Measurements from ENCODE around the gene DEAF1. TPM values are rescaled to one million over a fixed set of nuclear protein-coding genes. Genes with fewer than 3 reads are reported as not detected.

The DEAF1 gene
- total and polyA plus RNA-seq, 9 of the 15 experiments (the other 6 are each of a cell fraction or from before 2014, with no cell fraction given) = 2.0 to 69.1 (median 26.8) TPM

Other genes with a start within 250 kb of the DEAF1 start
Only the 7 nearest of the 26 such genes appear.
- gene IRF7, start 79.3 kb downstream of the DEAF1 start, total RNA-seq (2014; rRNA removed) = 3.7 and 8.3 TPM in 2 replicates
- 0.29 TPM in 1 of 2 replicates, not detected in the other for gene IRF7, start 79.3 kb downstream of the DEAF1 start, total RNA-seq (2014; rRNA removed; fragmentation: Illumina TruSeq; extraction: Trizol)
- gene IRF7, start 79.3 kb downstream of the DEAF1 start, total RNA-seq (2015; rRNA removed; fragmentation: Illumina TruSeq; extraction: Trizol) = 2.0 and 2.2 TPM in 2 replicates
- 6.5 and 7.6 TPM in 2 replicates for gene IRF7, start 79.3 kb downstream of the DEAF1 start, total RNA-seq (2021)
- gene IRF7, start 79.3 kb downstream of the DEAF1 start, polyA plus RNA-seq (2011; rRNA removed) = 1.8 and 3.5 TPM in 2 replicates
- gene IRF7, start 79.3 kb downstream of the DEAF1 start, polyA plus RNA-seq (2014; fragmentation: Illumina TruSeq; extraction: Trizol) = 0.64 and 2.2 TPM in 2 replicates
- gene IRF7, start 79.3 kb downstream of the DEAF1 start, polyA plus RNA-seq (2014; fragmentation: Nextera tagmentation; extraction: Ambion mirVana) = under 1 TPM; 0.27 to 0.48 TPM
- 3.8 and 7.4 TPM in 2 replicates for gene IRF7, start 79.3 kb downstream of the DEAF1 start, polyA plus RNA-seq (2014; rRNA removed)
- not detected in 2 replicates for gene CDHR5, start 70.3 kb downstream of the DEAF1 start, total RNA-seq (2014; rRNA removed)
- not detected in 2 replicates for gene CDHR5, start 70.3 kb downstream of the DEAF1 start, total RNA-seq (2014; rRNA removed; fragmentation: Illumina TruSeq; extraction: Trizol)
- not detected in 2 replicates for gene CDHR5, start 70.3 kb downstream of the DEAF1 start, total RNA-seq (2015; rRNA removed; fragmentation: Illumina TruSeq; extraction: Trizol)
- gene CDHR5, start 70.3 kb downstream of the DEAF1 start, total RNA-seq (2021) = 0.16 TPM in 1 of 2 replicates, not detected in the other
- gene CDHR5, start 70.3 kb downstream of the DEAF1 start, polyA plus RNA-seq (2011; rRNA removed) = not detected in 2 replicates
- not detected in 2 replicates for gene CDHR5, start 70.3 kb downstream of the DEAF1 start, polyA plus RNA-seq (2014; fragmentation: Illumina TruSeq; extraction: Trizol)
- gene CDHR5, start 70.3 kb downstream of the DEAF1 start, polyA plus RNA-seq (2014; fragmentation: Nextera tagmentation; extraction: Ambion mirVana) = not detected
- not detected in 2 replicates for gene CDHR5, start 70.3 kb downstream of the DEAF1 start, polyA plus RNA-seq (2014; rRNA removed)
- not detected in 2 replicates for gene SCT, start 68.0 kb downstream of the DEAF1 start, total RNA-seq (2014; rRNA removed)
- gene SCT, start 68.0 kb downstream of the DEAF1 start, total RNA-seq (2014; rRNA removed; fragmentation: Illumina TruSeq; extraction: Trizol) = not detected in 2 replicates
- not detected in 2 replicates for gene SCT, start 68.0 kb downstream of the DEAF1 start, total RNA-seq (2015; rRNA removed; fragmentation: Illumina TruSeq; extraction: Trizol)
- not detected in 2 replicates for gene SCT, start 68.0 kb downstream of the DEAF1 start, total RNA-seq (2021)
- gene SCT, start 68.0 kb downstream of the DEAF1 start, polyA plus RNA-seq (2011; rRNA removed) = not detected in 2 replicates
- gene SCT, start 68.0 kb downstream of the DEAF1 start, polyA plus RNA-seq (2014; fragmentation: Illumina TruSeq; extraction: Trizol) = not detected in 2 replicates
- gene SCT, start 68.0 kb downstream of the DEAF1 start, polyA plus RNA-seq (2014; fragmentation: Nextera tagmentation; extraction: Ambion mirVana) = not detected
- gene SCT, start 68.0 kb downstream of the DEAF1 start, polyA plus RNA-seq (2014; rRNA removed) = not detected in 2 replicates
- 0.24 TPM in 1 of 2 replicates, not detected in the other for gene DRD4, start 58.0 kb downstream of the DEAF1 start, total RNA-seq (2014; rRNA removed)
- not detected in 2 replicates for gene DRD4, start 58.0 kb downstream of the DEAF1 start, total RNA-seq (2014; rRNA removed; fragmentation: Illumina TruSeq; extraction: Trizol)
- gene DRD4, start 58.0 kb downstream of the DEAF1 start, total RNA-seq (2015; rRNA removed; fragmentation: Illumina TruSeq; extraction: Trizol) = 0.14 TPM in 1 of 2 replicates, not detected in the other
- 0.95 and 1.4 TPM in 2 replicates for gene DRD4, start 58.0 kb downstream of the DEAF1 start, total RNA-seq (2021)
- gene DRD4, start 58.0 kb downstream of the DEAF1 start, polyA plus RNA-seq (2011; rRNA removed) = 0.11 TPM in 1 of 2 replicates, not detected in the other
- 0.11 TPM in 1 of 2 replicates, not detected in the other for gene DRD4, start 58.0 kb downstream of the DEAF1 start, polyA plus RNA-seq (2014; fragmentation: Illumina TruSeq; extraction: Trizol)
- under 1 TPM in 1 of 2 experiments, not detected in 1; 0.04 TPM for gene DRD4, start 58.0 kb downstream of the DEAF1 start, polyA plus RNA-seq (2014; fragmentation: Nextera tagmentation; extraction: Ambion mirVana)
- 0.27 and 0.49 TPM in 2 replicates for gene DRD4, start 58.0 kb downstream of the DEAF1 start, polyA plus RNA-seq (2014; rRNA removed)
- 16.9 and 18.4 TPM in 2 replicates for gene TMEM80, start 594 bp upstream of the DEAF1 start, total RNA-seq (2014; rRNA removed)
- gene TMEM80, start 594 bp upstream of the DEAF1 start, total RNA-seq (2014; rRNA removed; fragmentation: Illumina TruSeq; extraction: Trizol) = 9.4 and 11.0 TPM in 2 replicates
- gene TMEM80, start 594 bp upstream of the DEAF1 start, total RNA-seq (2015; rRNA removed; fragmentation: Illumina TruSeq; extraction: Trizol) = 7.8 and 8.8 TPM in 2 replicates
- 14.2 and 14.6 TPM in 2 replicates for gene TMEM80, start 594 bp upstream of the DEAF1 start, total RNA-seq (2021)
- gene TMEM80, start 594 bp upstream of the DEAF1 start, polyA plus RNA-seq (2011; rRNA removed) = 26.3 and 30.1 TPM in 2 replicates
- 12.4 and 14.1 TPM in 2 replicates for gene TMEM80, start 594 bp upstream of the DEAF1 start, polyA plus RNA-seq (2014; fragmentation: Illumina TruSeq; extraction: Trizol)
- 1 to 10 TPM; 5.1 to 6.3 TPM for gene TMEM80, start 594 bp upstream of the DEAF1 start, polyA plus RNA-seq (2014; fragmentation: Nextera tagmentation; extraction: Ambion mirVana)
- gene TMEM80, start 594 bp upstream of the DEAF1 start, polyA plus RNA-seq (2014; rRNA removed) = 25.1 and 38.3 TPM in 2 replicates
- 13.1 and 17.0 TPM in 2 replicates for gene EPS8L2, start 11.0 kb upstream of the DEAF1 start, total RNA-seq (2014; rRNA removed)
- gene EPS8L2, start 11.0 kb upstream of the DEAF1 start, total RNA-seq (2014; rRNA removed; fragmentation: Illumina TruSeq; extraction: Trizol) = 2.5 and 3.7 TPM in 2 replicates
- 3.1 and 3.8 TPM in 2 replicates for gene EPS8L2, start 11.0 kb upstream of the DEAF1 start, total RNA-seq (2015; rRNA removed; fragmentation: Illumina TruSeq; extraction: Trizol)
- gene EPS8L2, start 11.0 kb upstream of the DEAF1 start, total RNA-seq (2021) = 8.6 and 10.4 TPM in 2 replicates
- 12.2 and 19.8 TPM in 2 replicates for gene EPS8L2, start 11.0 kb upstream of the DEAF1 start, polyA plus RNA-seq (2011; rRNA removed)
- gene EPS8L2, start 11.0 kb upstream of the DEAF1 start, polyA plus RNA-seq (2014; fragmentation: Illumina TruSeq; extraction: Trizol) = 3.3 and 5.9 TPM in 2 replicates
- 1 to 10 TPM in 1 of 2 experiments, under 1 TPM in 1; 0.75 to 1.2 TPM for gene EPS8L2, start 11.0 kb upstream of the DEAF1 start, polyA plus RNA-seq (2014; fragmentation: Nextera tagmentation; extraction: Ambion mirVana)
- gene EPS8L2, start 11.0 kb upstream of the DEAF1 start, polyA plus RNA-seq (2014; rRNA removed) = 10.4 and 16.3 TPM in 2 replicates
- gene TALDO1, start 52.2 kb upstream of the DEAF1 start, total RNA-seq (2014; rRNA removed) = 507 and 536 TPM in 2 replicates
- gene TALDO1, start 52.2 kb upstream of the DEAF1 start, total RNA-seq (2014; rRNA removed; fragmentation: Illumina TruSeq; extraction: Trizol) = 228 and 260 TPM in 2 replicates
- gene TALDO1, start 52.2 kb upstream of the DEAF1 start, total RNA-seq (2015; rRNA removed; fragmentation: Illumina TruSeq; extraction: Trizol) = 413 and 441 TPM in 2 replicates
- 541 and 595 TPM in 2 replicates for gene TALDO1, start 52.2 kb upstream of the DEAF1 start, total RNA-seq (2021)
- gene TALDO1, start 52.2 kb upstream of the DEAF1 start, polyA plus RNA-seq (2011; rRNA removed) = 416 and 427 TPM in 2 replicates
- 400 and 436 TPM in 2 replicates for gene TALDO1, start 52.2 kb upstream of the DEAF1 start, polyA plus RNA-seq (2014; fragmentation: Illumina TruSeq; extraction: Trizol)
- 100 to 1,000 TPM; 328 to 492 TPM for gene TALDO1, start 52.2 kb upstream of the DEAF1 start, polyA plus RNA-seq (2014; fragmentation: Nextera tagmentation; extraction: Ambion mirVana)
- 520 and 521 TPM in 2 replicates for gene TALDO1, start 52.2 kb upstream of the DEAF1 start, polyA plus RNA-seq (2014; rRNA removed)